Keratinocyte (primary cell): Measurements from ENCODE around the gene SCN9A.

Source experiments
- EZH2 ChIP-seq: IDR thresholded peaks from one replicate; pipeline ENCODE4 v1.6.1; 2012; ENCODE audit warnings: inconsistent platforms, mild to moderate bottlenecking, low read length, moderate library complexity
- TF ChIP-seq, protein P1 (sequence below), 3 experiments: IDR thresholded peaks in 1 of 3; conservative IDR thresholded peaks in 1 of 3; optimal IDR thresholded peaks in 1 of 3; 2 replicates in 2 of 3; 3 replicates in 1 of 3; pipeline versions ENCODE3 to v1.5.1; 2011; ENCODE audit warnings: low read length in 3 of 3, mild to moderate bottlenecking in 3 of 3, moderate library complexity in 2 of 3, control low read depth in 1 of 3, inconsistent platforms in 1 of 3; ENCODE audit not compliant: insufficient read depth in 2 of 3; ENCODE audit errors: extremely low read depth in 1 of 3

GRCh38 chr2:166372046-166372445, 3.7 kb downstream of the SCN9A start:
- TF ChIP-seq, protein P1, sequence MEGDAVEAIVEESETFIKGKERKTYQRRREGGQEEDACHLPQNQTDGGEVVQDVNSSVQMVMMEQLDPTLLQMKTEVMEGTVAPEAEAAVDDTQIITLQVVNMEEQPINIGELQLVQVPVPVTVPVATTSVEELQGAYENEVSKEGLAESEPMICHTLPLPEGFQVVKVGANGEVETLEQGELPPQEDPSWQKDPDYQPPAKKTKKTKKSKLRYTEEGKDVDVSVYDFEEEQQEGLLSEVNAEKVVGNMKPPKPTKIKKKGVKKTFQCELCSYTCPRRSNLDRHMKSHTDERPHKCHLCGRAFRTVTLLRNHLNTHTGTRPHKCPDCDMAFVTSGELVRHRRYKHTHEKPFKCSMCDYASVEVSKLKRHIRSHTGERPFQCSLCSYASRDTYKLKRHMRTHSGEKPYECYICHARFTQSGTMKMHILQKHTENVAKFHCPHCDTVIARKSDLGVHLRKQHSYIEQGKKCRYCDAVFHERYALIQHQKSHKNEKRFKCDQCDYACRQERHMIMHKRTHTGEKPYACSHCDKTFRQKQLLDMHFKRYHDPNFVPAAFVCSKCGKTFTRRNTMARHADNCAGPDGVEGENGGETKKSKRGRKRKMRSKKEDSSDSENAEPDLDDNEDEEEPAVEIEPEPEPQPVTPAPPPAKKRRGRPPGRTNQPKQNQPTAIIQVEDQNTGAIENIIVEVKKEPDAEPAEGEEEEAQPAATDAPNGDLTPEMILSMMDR (optimal IDR thresholded peaks at IDR 0.05 in 1 of 3, IDR thresholded peaks at IDR 0.05 in 1 of 3, conservative IDR thresholded peaks at IDR 0.05 in 1 of 3; ENCODE audit: extremely low read depth in 1 of 3, insufficient read depth in 2 of 3, low read length in 3 of 3): no peak
- TF ChIP-seq EZH2: no peak
